Activated naive CD8-positive, alpha-beta T cell treated with anti-CD3 and anti-CD28 coated beads for 36 hours (primary cell): ENCODE data around the gene SEMA3A. TPM values are rescaled to one million over a fixed set of nuclear protein-coding genes. Genes with fewer than 3 reads are reported as not detected.
A peak's percentile ranks its signal among the peaks of the same experiment; 100 is the strongest.
"Not testable (repeated sequence)": the region's sequence is repeated elsewhere in the genome, so short reads cannot be mapped to it uniquely, and the experiment has no call there.

ENCODE experiments used
- DNase-seq: peaks from one replicate; pipeline ENCODE4 v3.0.0; 2021
- H3K27ac Mint-ChIP-seq: one replicate; pipeline ENCODE4 v1.8.0; 2022; ENCODE audit warnings: mild to moderate bottlenecking, moderate library complexity, mixed read lengths
- H3K27me3 Mint-ChIP-seq: one replicate; pipeline ENCODE4 v1.8.0; 2022; ENCODE audit warnings: mild to moderate bottlenecking, mixed read lengths
- H3K36me3 Mint-ChIP-seq: one replicate; pipeline ENCODE4 v1.8.0; 2021; ENCODE audit warnings: mild to moderate bottlenecking, mixed read lengths
- H3K4me1 Mint-ChIP-seq: one replicate; pipeline ENCODE4 v1.8.0; 2021; ENCODE audit warnings: mixed read lengths
- H3K4me3 Mint-ChIP-seq: one replicate; pipeline ENCODE4 v1.8.0; 2022; ENCODE audit warnings: mild to moderate bottlenecking, moderate library complexity, mixed read lengths
- H3K9me3 Mint-ChIP-seq: one replicate; pipeline ENCODE4 v1.8.0; 2022; ENCODE audit warnings: mixed read lengths
- total RNA-seq, 2 experiments: library from RNA; stranded (reverse); gene quantifications; one replicate each; pipeline ENCODE4 v1.2.3, GENCODE V29; 2021

The SEMA3A gene
- total RNA-seq, 2 experiments from 2014 or later: 1.9 to 2.2 TPM

DNA sequence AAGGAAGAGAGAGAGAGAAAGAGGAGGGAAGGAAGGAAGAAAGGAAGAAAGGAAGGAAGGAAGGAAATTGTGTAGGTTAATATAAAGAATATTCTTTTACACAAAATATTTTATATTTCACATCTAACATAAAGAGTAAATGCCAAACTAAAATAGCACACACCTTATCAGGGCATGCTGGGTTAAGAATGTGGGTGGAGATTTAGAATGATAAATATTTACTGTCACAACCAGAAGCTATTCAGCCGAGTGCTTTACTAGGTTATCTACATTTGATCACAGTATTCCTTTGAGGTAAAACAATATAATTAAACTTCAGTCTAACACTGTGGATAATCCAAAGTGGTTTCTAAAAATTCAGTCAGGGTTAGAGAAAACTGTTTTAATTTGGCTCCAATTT lies 103.3 kb downstream of the SEMA3A start:
- Mint-ChIP-seq H3K4me3 (peak overlapping the region; percentile 53), H3K9me3 (peaks cover 5% of the 10 kb centered on the region), H3K27ac (peak overlapping the region; percentile 76), H3K36me3 (no peaks in the 10 kb centered on the region), H3K4me1 (peaks cover 35% of the 10 kb centered on the region), H3K27me3 (no peaks in the 10 kb centered on the region)
- DNase-seq: no peak

GRCh38 chr7:84088802-84089201 lies 105.8 kb downstream of the SEMA3A start:
- DNase-seq: no peak
- peaks cover 27% of the 10 kb centered on the region for H3K4me1 Mint-ChIP-seq
- peaks cover 5% of the 10 kb centered on the region for H3K9me3 Mint-ChIP-seq
- no peak overlapping the region for H3K4me3 Mint-ChIP-seq
- H3K36me3 Mint-ChIP-seq: no peaks in the 10 kb centered on the region
- H3K27me3 Mint-ChIP-seq: no peaks in the 10 kb centered on the region
- no peak overlapping the region for H3K27ac Mint-ChIP-seq

GRCh38 chr7:84085998-84086397 lies 108.6 kb downstream of the SEMA3A start:
- Mint-ChIP-seq H3K9me3 (no peaks in the 10 kb centered on the region), H3K27ac (no peak overlapping the region), H3K4me1 (peaks cover 19% of the 10 kb centered on the region), H3K4me3 (no peak overlapping the region), H3K36me3 (no peaks in the 10 kb centered on the region), H3K27me3 (no peaks in the 10 kb centered on the region)
- DNase-seq: no peak

DNA sequence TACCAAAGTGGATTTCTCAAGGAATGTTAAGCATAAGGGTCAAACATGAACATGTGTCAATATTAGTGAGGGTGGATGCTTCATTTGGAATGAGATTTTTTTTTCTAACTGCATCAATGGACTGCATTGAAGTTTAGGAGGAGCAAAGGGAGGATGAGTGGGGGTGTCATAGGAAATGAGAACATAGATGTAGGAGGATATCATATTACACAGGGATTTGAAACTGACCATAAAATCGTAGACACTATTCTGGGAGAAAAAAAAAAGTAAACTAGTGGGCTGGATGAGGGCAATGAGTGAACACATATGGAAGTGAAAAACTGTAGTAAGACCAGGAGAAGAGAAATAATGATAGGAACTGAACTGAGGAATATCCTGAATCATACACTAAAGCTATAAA lies 109.4 kb downstream of the SEMA3A start:
- Mint-ChIP-seq H3K36me3 (no peaks in the 10 kb centered on the region), H3K27me3 (no peaks in the 10 kb centered on the region), H3K4me3 (no peak overlapping the region), H3K9me3 (no peaks in the 10 kb centered on the region), H3K27ac (no peak overlapping the region), H3K4me1 (peaks cover 17% of the 10 kb centered on the region)
- DNase-seq: no peak

GRCh38 chr7:84083846-84084245 lies 110.7 kb downstream of the SEMA3A start:
- Mint-ChIP-seq H3K4me1 (peaks cover 11% of the 10 kb centered on the region), H3K36me3 (no peaks in the 10 kb centered on the region), H3K9me3 (no peaks in the 10 kb centered on the region), H3K27ac (no peak overlapping the region), H3K27me3 (no peaks in the 10 kb centered on the region), H3K4me3 (no peak overlapping the region)
- DNase-seq: no peak

- peak overlapping the region; percentile 49 for H3K4me3 Mint-ChIP-seq
- DNase-seq: no peak
- H3K9me3 Mint-ChIP-seq: no peaks in the 10 kb centered on the region
- H3K27me3 Mint-ChIP-seq: no peaks in the 10 kb centered on the region
- H3K27ac Mint-ChIP-seq: peak overlapping the region; percentile 66
- H3K4me1 Mint-ChIP-seq: peaks cover 9% of the 10 kb centered on the region
- no peaks in the 10 kb centered on the region for H3K36me3 Mint-ChIP-seq
Observed at GRCh38 chr7:84081973-84082522, 112.5 kb downstream of the SEMA3A start.

DNA sequence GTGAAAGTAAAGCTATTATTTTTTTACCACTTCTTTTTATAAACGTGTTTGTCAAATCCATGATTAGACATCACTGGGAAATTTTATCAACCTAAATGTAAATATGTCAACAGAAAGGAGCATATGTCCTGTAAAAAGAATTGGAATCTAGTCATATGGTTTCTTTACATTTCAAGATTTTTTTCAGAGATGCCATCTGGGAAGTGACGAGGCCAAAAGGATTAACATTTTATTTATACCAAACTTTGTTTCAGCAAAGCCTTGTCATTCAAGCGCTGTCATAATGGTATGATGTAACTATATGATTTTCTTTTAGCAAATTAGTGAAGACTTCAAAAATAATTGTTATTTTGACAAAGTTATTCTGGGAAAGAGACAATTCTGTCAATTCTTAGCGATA lies 117.3 kb downstream of the SEMA3A start:
- no peaks in the 10 kb centered on the region for H3K27me3 Mint-ChIP-seq
- peaks cover 9% of the 10 kb centered on the region for H3K4me1 Mint-ChIP-seq
- DNase-seq: no peak
- no peaks in the 10 kb centered on the region for H3K9me3 Mint-ChIP-seq
- no peaks in the 10 kb centered on the region for H3K36me3 Mint-ChIP-seq
- H3K4me3 Mint-ChIP-seq: no peak overlapping the region
- H3K27ac Mint-ChIP-seq: no peak overlapping the region

- Mint-ChIP-seq H3K9me3 (no peaks in the 10 kb centered on the region), H3K27me3 (no peaks in the 10 kb centered on the region), H3K4me1 (peaks cover 4% of the 10 kb centered on the region), H3K27ac (no peak overlapping the region), H3K4me3 (no peak overlapping the region), H3K36me3 (no peaks in the 10 kb centered on the region)
- no peak for DNase-seq
Observed at GRCh38 chr7:84076219-84076618, 118.4 kb downstream of the SEMA3A start.

DNA sequence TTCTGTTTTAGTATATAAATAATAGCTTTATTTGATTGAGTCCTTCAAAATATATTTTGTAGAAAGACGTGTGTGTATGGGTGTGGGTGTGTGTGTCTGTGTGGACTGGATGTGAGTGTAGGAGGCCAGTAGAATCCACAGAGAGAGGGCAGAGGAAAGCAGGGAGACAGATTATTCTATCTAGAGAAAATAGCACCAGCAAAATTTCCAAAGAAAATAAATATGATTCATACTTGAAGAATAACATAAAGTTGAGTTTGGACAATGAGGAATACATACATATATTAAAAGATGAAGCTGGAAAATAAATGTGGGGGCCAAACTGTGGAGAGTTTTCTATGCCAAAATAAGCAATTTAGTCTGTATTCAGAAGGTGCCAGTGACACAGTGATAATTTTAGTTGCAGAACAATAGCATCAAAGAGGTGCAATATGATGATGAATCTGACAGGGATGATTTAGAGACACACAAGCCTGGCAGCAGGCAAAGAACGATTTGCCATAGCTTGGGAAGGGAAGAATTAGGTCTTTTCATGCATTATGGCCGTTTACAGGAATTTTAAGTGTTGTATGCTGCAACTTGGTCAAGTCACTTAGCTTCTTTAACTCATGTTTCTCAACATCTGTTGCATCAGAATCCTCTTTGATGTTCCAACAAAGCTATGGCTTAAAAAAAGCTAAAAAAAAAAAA lies 121.3 kb downstream of the SEMA3A start:
- H3K4me3 Mint-ChIP-seq: no peak overlapping the region
- no peak for DNase-seq
- H3K27ac Mint-ChIP-seq: no peak overlapping the region
- no peaks in the 10 kb centered on the region for H3K36me3 Mint-ChIP-seq
- no peaks in the 10 kb centered on the region for H3K9me3 Mint-ChIP-seq
- no peaks in the 10 kb centered on the region for H3K27me3 Mint-ChIP-seq
- peaks cover 7% of the 10 kb centered on the region for H3K4me1 Mint-ChIP-seq

DNA sequence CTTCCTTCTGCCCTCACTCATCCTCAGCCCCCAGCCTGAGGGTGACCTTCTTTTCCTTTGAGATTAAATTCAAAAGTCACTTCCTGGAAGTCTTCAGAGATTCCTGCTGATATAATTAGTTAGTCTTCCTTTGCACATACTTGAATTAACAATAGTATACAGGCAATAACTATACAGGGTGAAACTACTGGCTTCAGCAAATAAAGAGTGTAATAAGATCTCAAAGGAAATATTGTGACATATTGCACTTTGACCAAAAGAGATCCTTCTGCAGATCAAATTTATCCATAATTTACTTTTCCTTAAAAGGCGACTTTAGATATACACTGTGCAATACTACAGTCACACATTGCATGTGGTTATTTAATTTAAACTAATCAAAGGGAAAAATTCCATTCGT lies 123.8 kb downstream of the SEMA3A start:
- DNase-seq: no peak
- H3K4me1 Mint-ChIP-seq: peaks cover 7% of the 10 kb centered on the region
- no peaks in the 10 kb centered on the region for H3K9me3 Mint-ChIP-seq
- no peaks in the 10 kb centered on the region for H3K27me3 Mint-ChIP-seq
- no peak overlapping the region for H3K27ac Mint-ChIP-seq
- H3K4me3 Mint-ChIP-seq: no peak overlapping the region
- H3K36me3 Mint-ChIP-seq: no peaks in the 10 kb centered on the region

- Mint-ChIP-seq H3K4me3 (no peak overlapping the region), H3K27me3 (no peaks in the 10 kb centered on the region), H3K4me1 (peaks cover 6% of the 10 kb centered on the region), H3K27ac (no peak overlapping the region), H3K9me3 (no peaks in the 10 kb centered on the region), H3K36me3 (no peaks in the 10 kb centered on the region)
- DNase-seq: no peak
Observed at GRCh38 chr7:84069999-84070500, 124.5 kb downstream of the SEMA3A start.

DNA sequence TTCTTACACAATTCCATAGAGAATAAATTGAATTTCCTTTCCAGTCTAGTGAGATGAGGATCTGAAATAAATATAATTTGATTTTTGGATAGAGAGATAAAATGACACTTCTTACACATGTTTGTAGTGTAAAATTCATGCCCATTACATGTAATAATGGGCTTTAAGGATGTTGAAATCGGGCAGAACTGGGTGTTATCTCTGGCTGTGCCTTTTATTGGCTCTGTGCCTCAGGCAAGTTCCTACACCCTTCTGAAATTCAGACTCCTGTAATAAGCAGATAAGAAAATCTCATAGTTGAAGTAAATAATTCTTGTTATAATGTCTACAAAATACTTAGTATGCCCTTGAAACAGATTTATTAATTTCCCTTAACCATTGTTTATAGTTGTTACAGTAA lies 125.6 kb downstream of the SEMA3A start:
- Mint-ChIP-seq H3K4me3 (no peak overlapping the region), H3K36me3 (no peaks in the 10 kb centered on the region), H3K27ac (no peak overlapping the region), H3K27me3 (no peaks in the 10 kb centered on the region), H3K9me3 (no peaks in the 10 kb centered on the region), H3K4me1 (peaks cover 6% of the 10 kb centered on the region)
- DNase-seq: no peak

DNA sequence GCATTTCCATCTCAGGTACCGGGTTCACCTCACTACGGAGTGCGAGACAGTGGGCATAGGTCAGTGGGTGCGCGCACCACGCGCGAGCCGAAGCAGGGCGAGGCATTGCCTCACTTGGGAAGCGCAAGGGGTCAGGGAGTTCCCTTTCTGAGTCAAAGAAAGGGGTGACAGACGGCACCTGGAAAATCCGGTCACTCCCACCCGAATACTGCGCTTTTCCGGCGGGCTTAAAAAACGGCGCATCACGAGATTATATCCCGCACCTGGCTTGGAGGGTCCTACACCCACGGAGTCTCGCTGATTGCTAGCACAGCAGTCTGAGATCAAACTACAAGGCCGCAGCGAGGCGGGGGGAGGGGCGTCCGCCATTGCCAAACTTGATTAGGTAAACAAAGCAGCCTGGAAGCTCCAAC lies 132.1 kb downstream of the SEMA3A start:
- not testable (repeated sequence) for H3K27ac Mint-ChIP-seq, H3K4me3 Mint-ChIP-seq, DNase-seq, H3K9me3 Mint-ChIP-seq, H3K36me3 Mint-ChIP-seq, H3K4me1 Mint-ChIP-seq, H3K27me3 Mint-ChIP-seq

DNA sequence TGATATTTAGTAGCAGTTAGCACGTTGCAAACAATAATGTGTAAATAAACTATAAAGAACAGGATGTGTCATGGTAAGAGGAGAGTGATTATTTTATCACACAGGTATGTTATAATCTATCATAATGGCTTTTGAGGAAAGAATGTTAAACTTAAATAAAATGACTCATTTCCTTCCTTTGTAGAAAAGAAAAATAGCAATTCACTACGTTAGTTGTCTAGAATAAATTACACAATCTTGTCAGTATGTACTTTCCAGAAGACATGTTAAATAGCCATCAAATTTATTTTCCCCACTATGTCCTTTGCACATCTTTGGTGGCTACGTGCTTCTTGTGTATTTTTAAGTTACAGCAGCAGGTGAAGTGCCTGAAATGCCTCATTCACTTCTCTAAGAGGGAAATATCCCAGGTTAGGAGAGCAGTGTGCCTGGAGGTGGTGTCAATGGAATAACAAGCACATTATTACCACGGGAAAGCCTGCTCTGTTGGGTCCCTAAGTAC lies 133.8 kb downstream of the SEMA3A start:
- Mint-ChIP-seq H3K4me1 (peaks cover 8% of the 10 kb centered on the region), H3K36me3 (no peaks in the 10 kb centered on the region), H3K27ac (no peak overlapping the region), H3K27me3 (no peaks in the 10 kb centered on the region), H3K4me3 (no peak overlapping the region), H3K9me3 (no peaks in the 10 kb centered on the region)
- no peak for DNase-seq

GRCh38 chr7:84060000-84060399 lies 134.6 kb downstream of the SEMA3A start:
- Mint-ChIP-seq H3K36me3 (no peaks in the 10 kb centered on the region), H3K4me3 (no peak overlapping the region), H3K4me1 (peaks cover 8% of the 10 kb centered on the region), H3K27ac (no peak overlapping the region), H3K9me3 (no peaks in the 10 kb centered on the region), H3K27me3 (no peaks in the 10 kb centered on the region)
- DNase-seq: no peak
